ENCODE measurements around the gene LHFPL3.
"Not testable (repeated sequence)": the region's sequence is repeated elsewhere in the genome, so short reads cannot be mapped to it uniquely, and the experiment has no call there.

LHFPL3 gene

GRCh38 chr7:104695563-104695962 is 367.2 kb downstream of the LHFPL3 start:
- FAIRE-seq (no peak), DNase-seq (ENCODE audit: insufficient read length, low spot score) (no peak)
- no peak for TF ChIP-seq CTCF (IDR thresholded peaks at IDR 0.05; ENCODE audit: insufficient read depth, missing control alignments)

GRCh38 chr7:104700336-104700735 is 371.9 kb downstream of the LHFPL3 start:
- no peak for DNase-seq (ENCODE audit: insufficient read length, low spot score)
- FAIRE-seq: no peak
- no peak for TF ChIP-seq CTCF (IDR thresholded peaks at IDR 0.05; ENCODE audit: insufficient read depth, missing control alignments)

- not testable (repeated sequence) for DNase-seq (ENCODE audit: insufficient read length, low spot score); FAIRE-seq
These were observed 392.6 kb downstream of the LHFPL3 start for GRCh38 chr7:104721027-104721426.

- no peak for FAIRE-seq
- TF ChIP-seq CTCF (IDR thresholded peaks at IDR 0.05; ENCODE audit: insufficient read depth, missing control alignments): no peak
- no peak for DNase-seq (ENCODE audit: insufficient read length, low spot score)
These were observed 394.6 kb downstream of the LHFPL3 start for GRCh38 chr7:104723001-104723400.

- DNase-seq (ENCODE audit: insufficient read length, low spot score) (no peak), FAIRE-seq (no peak)
- TF ChIP-seq CTCF (IDR thresholded peaks at IDR 0.05; ENCODE audit: insufficient read depth, missing control alignments): no peak
These were observed 430.1 kb downstream of the LHFPL3 start for GRCh38 chr7:104758504-104758903.

GRCh38 chr7:104761892-104762291 is 433.5 kb downstream of the LHFPL3 start:
- DNase-seq (ENCODE audit: insufficient read length, low spot score) (no peak), FAIRE-seq (no peak)
- TF ChIP-seq CTCF (IDR thresholded peaks at IDR 0.05; ENCODE audit: insufficient read depth, missing control alignments): no peak

- no peak for FAIRE-seq
- no peak for DNase-seq (ENCODE audit: insufficient read length, low spot score)
- TF ChIP-seq CTCF (IDR thresholded peaks at IDR 0.05; ENCODE audit: insufficient read depth, missing control alignments): no peak
These were observed 438.7 kb downstream of the LHFPL3 start for GRCh38 chr7:104767113-104767512.
